ENCODE measurements around the gene CNOT6L. TPM values are rescaled to one million over a fixed set of nuclear protein-coding genes. Genes with fewer than 3 reads are reported as not detected.

The CNOT6L gene
- total and polyA plus RNA-seq, 2 of the 13 experiments (the other 11 are each of a cell fraction or from before 2014, with no cell fraction given) = 7.9 to 13.5 TPM

DNA sequence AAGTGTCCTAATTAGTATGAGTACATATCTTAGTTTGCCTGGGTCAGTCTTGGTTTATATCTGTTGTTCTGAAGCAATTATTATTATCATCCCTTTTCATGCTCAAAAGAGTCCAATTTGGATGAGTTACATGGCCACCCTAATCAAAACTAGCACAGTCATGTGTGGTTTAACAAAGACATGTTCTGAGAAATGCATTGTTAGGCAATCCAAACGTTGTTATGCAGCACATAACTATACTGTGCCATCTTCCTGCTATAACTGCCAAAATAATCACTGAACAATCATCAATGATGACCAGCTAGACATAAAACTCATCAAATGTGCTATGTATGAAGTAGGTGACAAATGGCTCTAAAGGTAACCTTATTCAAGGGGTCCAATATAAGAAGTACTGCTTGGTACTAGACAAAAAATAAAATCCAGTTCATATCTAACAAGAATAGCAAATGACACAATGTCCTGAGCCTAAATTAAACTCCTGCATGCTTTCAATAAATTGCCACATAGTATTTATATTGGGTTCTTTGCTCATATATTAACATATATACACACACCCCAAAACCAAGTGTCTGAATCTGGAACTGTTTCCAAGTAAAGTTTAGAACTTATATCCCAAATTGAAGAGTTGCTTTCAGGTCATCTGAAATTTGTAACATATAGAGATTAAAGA lies 41.9 kb downstream of the CNOT6L start (continued):
- no peak for TF ChIP-seq RFX3 (CRISPR knock-in tag; IDR thresholded peaks at IDR 0.05)
- no peak for TF ChIP-seq ZKSCAN8 (CRISPR knock-in tag; IDR thresholded peaks at IDR 0.05; ENCODE audit: borderline replicate concordance)
- TF ChIP-seq XBP1 (CRISPR knock-in tag; IDR thresholded peaks at IDR 0.05) = no peak
- no peak for TF ChIP-seq GABPB1 (CRISPR knock-in tag; IDR thresholded peaks at IDR 0.05)
- TF ChIP-seq THAP11 (CRISPR knock-in tag; IDR thresholded peaks at IDR 0.05) = no peak
- no peak for TF ChIP-seq CHD2 (IDR thresholded peaks at IDR 0.05; ENCODE audit: low read depth, low read length)
- no peak for TF ChIP-seq SALL1 (CRISPR knock-in tag; IDR thresholded peaks at IDR 0.05)

DNA sequence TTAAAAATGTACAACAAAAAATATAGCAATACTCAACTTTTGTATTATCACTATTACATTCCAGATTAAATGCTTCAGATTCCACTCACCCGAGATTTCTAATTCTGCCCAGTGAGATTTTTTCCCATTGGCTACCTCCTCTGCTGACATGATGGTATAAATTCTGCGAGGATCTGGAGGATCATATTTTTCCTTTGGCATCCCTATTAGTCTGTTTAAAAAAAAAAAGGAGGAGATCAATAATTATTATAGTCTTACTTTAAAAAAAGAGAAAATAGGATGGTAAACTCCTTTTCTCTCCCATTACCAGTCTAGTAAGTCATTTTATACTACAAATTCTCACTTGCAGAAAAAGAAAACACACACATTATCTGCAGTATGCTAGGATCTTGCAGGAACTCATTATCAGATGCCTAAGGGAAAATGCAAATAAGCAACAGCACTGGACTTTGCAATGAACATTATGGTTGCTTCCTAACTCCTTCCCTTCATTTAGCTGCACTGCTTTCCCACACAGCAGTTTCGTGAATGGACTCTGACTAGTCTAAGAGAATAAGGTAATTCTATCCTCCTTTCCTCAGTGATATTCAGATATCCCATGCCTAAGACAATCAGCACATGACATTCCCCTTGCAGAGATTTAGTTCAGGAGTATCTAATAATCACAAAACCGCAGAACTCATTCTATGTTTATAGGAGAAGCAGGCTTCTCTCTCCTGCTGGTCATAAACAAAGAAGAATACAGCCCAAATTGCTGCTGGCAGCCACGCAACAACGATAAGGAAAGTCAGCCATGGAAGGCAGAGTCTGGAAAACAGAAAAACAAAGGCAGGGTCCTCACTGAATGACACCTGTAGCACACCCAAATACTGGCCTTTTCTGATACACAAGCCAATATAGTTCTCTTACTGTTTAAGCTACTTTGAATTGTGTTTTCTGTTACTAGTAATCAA lies 42.7 kb downstream of the CNOT6L start:
- FAIRE-seq (no peak), ATAC-seq (no peak; the same call in 2 of the 3 replicates), DNase-seq (ENCODE audit: low spot score) (no peak)
- H3K27me3 ChIP-seq (ENCODE audit: control insufficient read depth in 1 of 2, insufficient read depth in 2 of 2, low read length in 2 of 2) = no peaks in the 10 kb centered on the region
- no peaks in the 10 kb centered on the region for H3K9me3 ChIP-seq (ENCODE audit: low read length)
- no peak overlapping the region for H2AFZ ChIP-seq (ENCODE audit: low read length)
- no peak overlapping the region for H3K4me2 ChIP-seq (ENCODE audit: low read depth, low read length)
- H3K4me3 ChIP-seq (replicated peaks in 1 of 3; ENCODE audit: insufficient read depth in 1 of 3, low read depth in 2 of 3, low read length in 3 of 3) = no peak overlapping the region
- H3K9ac ChIP-seq (ENCODE audit: insufficient read depth, low read depth, low read length) = no peak overlapping the region
- 94% methylated on average over 6 of the region's 6 CpGs for WGBS (ENCODE audit: low lambda C conversion rate)
- BruUV-seq (replicated peaks) = no TSS peak
- peaks cover 10% of the 10 kb centered on the region for H3K4me1 ChIP-seq (ENCODE audit: insufficient read depth, low read length)
- no peaks in the 10 kb centered on the region for H4K20me1 ChIP-seq (ENCODE audit: insufficient read depth, low read length)
- H3K27ac ChIP-seq (ENCODE audit: extremely low read length, insufficient read depth, low read length) = no peak overlapping the region
- H3K79me2 ChIP-seq (ENCODE audit: insufficient read depth, low read length) = peaks cover 41% of the 10 kb centered on the region
- peaks cover 0 to 10% of the 10 kb centered on the region in 2 experiments; a peak in 1 of 5 replicates for H3K36me3 ChIP-seq (replicated peaks in 1 of 2; ENCODE audit: control insufficient read depth in 1 of 2, insufficient read depth in 2 of 2, low read length in 2 of 2)
- POLR2A ChIA-PET = no interaction called here
- CTCF ChIA-PET (ENCODE audit: low intra/inter-chr PET ratio, low total read pairs) = no interaction called here
- intact Hi-C loops (cut with micrococcal nuclease; ENCODE audit: unreplicated experiment) = no loop called here
- in situ Hi-C loops (cut with HindIII; ENCODE audit: extremely low pct_ligation_motif_present, low pct_unique_long_range_greater_than_20kb) = no loop called here
- no peak for TF ChIP-seq HDAC6 (IDR thresholded peaks at IDR 0.05; ENCODE audit: low read depth, low read length)
- TF ChIP-seq, protein P1, sequence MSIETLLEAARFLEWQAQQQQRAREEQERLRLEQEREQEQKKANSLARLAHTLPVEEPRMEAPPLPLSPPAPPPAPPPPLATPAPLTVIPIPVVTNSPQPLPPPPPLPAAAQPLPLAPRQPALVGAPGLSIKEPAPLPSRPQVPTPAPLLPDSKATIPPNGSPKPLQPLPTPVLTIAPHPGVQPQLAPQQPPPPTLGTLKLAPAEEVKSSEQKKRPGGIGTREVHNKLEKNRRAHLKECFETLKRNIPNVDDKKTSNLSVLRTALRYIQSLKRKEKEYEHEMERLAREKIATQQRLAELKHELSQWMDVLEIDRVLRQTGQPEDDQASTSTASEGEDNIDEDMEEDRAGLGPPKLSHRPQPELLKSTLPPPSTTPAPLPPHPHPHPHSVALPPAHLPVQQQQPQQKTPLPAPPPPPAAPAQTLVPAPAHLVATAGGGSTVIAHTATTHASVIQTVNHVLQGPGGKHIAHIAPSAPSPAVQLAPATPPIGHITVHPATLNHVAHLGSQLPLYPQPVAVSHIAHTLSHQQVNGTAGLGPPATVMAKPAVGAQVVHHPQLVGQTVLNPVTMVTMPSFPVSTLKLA (IDR thresholded peaks at IDR 0.05) = no peak
- TF ChIP-seq ZNF7 (CRISPR knock-in tag; IDR thresholded peaks at IDR 0.05) = no peak
- TF ChIP-seq PHB2 (IDR thresholded peaks at IDR 0.05; ENCODE audit: partially characterized antibody) = no peak
- TF ChIP-seq CCDC6 (CRISPR knock-in tag; IDR thresholded peaks at IDR 0.05) = no peak
- TF ChIP-seq TBP (CRISPR knock-in tag; IDR thresholded peaks at IDR 0.05) = no peak
- TF ChIP-seq ZNF772 (CRISPR knock-in tag; IDR thresholded peaks at IDR 0.05) = no peak
- no peak for TF ChIP-seq ZNF354B (CRISPR knock-in tag; IDR thresholded peaks at IDR 0.05)
- no peak for TF ChIP-seq KLF11 (CRISPR knock-in tag; IDR thresholded peaks at IDR 0.05)
- TF ChIP-seq ZFP36L2 (CRISPR knock-in tag; IDR thresholded peaks at IDR 0.05) = no peak
- TF ChIP-seq TCF12 (IDR thresholded peaks at IDR 0.05) = no peak
- TF ChIP-seq TCF12 (CRISPR knock-in tag; IDR thresholded peaks at IDR 0.05) = no peak
- TF ChIP-seq ETV6 (CRISPR knock-in tag; conservative IDR thresholded peaks at IDR 0.05) = no peak
- TF ChIP-seq TMF1 (CRISPR knock-in tag; IDR thresholded peaks at IDR 0.05; ENCODE audit: low read depth) = no peak
